ENCODE results near the gene KRTAP10-4. TPM values are rescaled to one million over a fixed set of nuclear protein-coding genes. Genes with fewer than 3 reads are reported as not detected.

Gene KRTAP10-4
- total RNA-seq, 1 experiment from 2014 or later = not detected

DNA sequence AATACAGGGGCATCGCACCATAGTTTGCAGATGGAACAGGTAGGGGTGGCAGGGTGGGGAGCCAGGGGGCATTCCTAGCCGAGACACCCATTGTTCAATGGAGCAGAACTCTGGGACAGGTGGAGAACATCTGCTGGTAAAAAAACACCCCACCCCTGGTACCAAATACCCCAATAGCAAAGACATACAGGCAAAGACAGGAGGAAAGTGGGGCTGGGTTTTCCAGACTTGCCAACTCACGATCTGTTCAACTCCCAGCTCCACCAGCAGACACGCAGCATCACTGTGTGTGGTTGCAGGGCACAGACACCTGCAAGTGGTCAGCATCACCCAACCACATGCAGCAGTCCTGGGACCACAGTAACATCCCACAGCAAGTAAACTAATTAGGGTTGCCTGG is 38.0 kb downstream of the KRTAP10-4 start:
- POLR2A ChIA-PET (ENCODE audit: unreplicated experiment) = no interaction called here
- no peaks in the 10 kb centered on the region for H3K9me2 ChIP-seq (ENCODE audit: insufficient read depth)
- H3K27me3 ChIP-seq (ENCODE audit: insufficient read depth, low read depth) = peaks cover 46% of the 10 kb centered on the region
- CTCF ChIA-PET = no interaction called here
- H3K27ac ChIP-seq = no peak overlapping the region
- H4K20me1 ChIP-seq (ENCODE audit: insufficient read depth) = no peaks in the 10 kb centered on the region
- H3K9me3 ChIP-seq (ENCODE audit: insufficient read depth, low read depth) = no peaks in the 10 kb centered on the region
- no peaks in the 10 kb centered on the region for H3K79me2 ChIP-seq (ENCODE audit: low read depth)
- H2AFZ ChIP-seq = no peak overlapping the region
- H3K36me3 ChIP-seq (ENCODE audit: low read depth) = no peaks in the 10 kb centered on the region
- intact Hi-C loops (cut with micrococcal nuclease; ENCODE audit: unreplicated experiment) = no loop called here
- TF ChIP-seq EZH2 (IDR thresholded peaks at IDR 0.05; ENCODE audit: low read depth) = no peak
- TF ChIP-seq, protein P1, sequence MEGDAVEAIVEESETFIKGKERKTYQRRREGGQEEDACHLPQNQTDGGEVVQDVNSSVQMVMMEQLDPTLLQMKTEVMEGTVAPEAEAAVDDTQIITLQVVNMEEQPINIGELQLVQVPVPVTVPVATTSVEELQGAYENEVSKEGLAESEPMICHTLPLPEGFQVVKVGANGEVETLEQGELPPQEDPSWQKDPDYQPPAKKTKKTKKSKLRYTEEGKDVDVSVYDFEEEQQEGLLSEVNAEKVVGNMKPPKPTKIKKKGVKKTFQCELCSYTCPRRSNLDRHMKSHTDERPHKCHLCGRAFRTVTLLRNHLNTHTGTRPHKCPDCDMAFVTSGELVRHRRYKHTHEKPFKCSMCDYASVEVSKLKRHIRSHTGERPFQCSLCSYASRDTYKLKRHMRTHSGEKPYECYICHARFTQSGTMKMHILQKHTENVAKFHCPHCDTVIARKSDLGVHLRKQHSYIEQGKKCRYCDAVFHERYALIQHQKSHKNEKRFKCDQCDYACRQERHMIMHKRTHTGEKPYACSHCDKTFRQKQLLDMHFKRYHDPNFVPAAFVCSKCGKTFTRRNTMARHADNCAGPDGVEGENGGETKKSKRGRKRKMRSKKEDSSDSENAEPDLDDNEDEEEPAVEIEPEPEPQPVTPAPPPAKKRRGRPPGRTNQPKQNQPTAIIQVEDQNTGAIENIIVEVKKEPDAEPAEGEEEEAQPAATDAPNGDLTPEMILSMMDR (conservative IDR thresholded peaks at IDR 0.05) = no peak
- no peaks in the 10 kb centered on the region for H3F3A ChIP-seq (ENCODE audit: insufficient read depth, low read depth)
- no peaks in the 10 kb centered on the region for H3K4me1 ChIP-seq (replicated peaks; ENCODE audit: insufficient read depth)
- no peak for DNase-seq
- no TSS peak for BruUV-seq (replicated peaks)
- H3K4me2 ChIP-seq = no peak overlapping the region
- H3K4me3 ChIP-seq = no peak overlapping the region

GRCh38 chr21:44612029-44612486 is 38.5 kb downstream of the KRTAP10-4 start, which contains the start of gene KRTAP10-8:
Gene KRTAP10-8 (plus strand): TSS chr21:44612079. CDS start chr21:44612101, 22 bp downstream.
- H3F3A ChIP-seq (ENCODE audit: insufficient read depth, low read depth) = no peaks in the 10 kb centered on the region
- no TSS peak for BruUV-seq (replicated peaks)
- intact Hi-C loops (cut with micrococcal nuclease; ENCODE audit: unreplicated experiment) = no loop called here
- ChIA-PET CTCF (no interaction called here), POLR2A (ENCODE audit: unreplicated experiment) (no interaction called here)
- H4K20me1 ChIP-seq (ENCODE audit: insufficient read depth) = no peaks in the 10 kb centered on the region
- H3K27me3 ChIP-seq (ENCODE audit: insufficient read depth, low read depth) = peaks cover 45% of the 10 kb centered on the region
- no peaks in the 10 kb centered on the region for H3K4me1 ChIP-seq (replicated peaks; ENCODE audit: insufficient read depth)
- TF ChIP-seq EZH2 (IDR thresholded peaks at IDR 0.05; ENCODE audit: low read depth) = no peak
- TF ChIP-seq, protein P1 (conservative IDR thresholded peaks at IDR 0.05) = no peak
- no peaks in the 10 kb centered on the region for H3K9me2 ChIP-seq (ENCODE audit: insufficient read depth)
- H3K79me2 ChIP-seq (ENCODE audit: low read depth) = no peaks in the 10 kb centered on the region
- H2AFZ ChIP-seq = no peak within 1 kb of the TSS
- H3K36me3 ChIP-seq (ENCODE audit: low read depth) = no peaks in the 10 kb centered on the region
- no peak for DNase-seq
- no peak within 1 kb of the TSS for H3K4me2 ChIP-seq
- no peak within 1 kb of the TSS for H3K27ac ChIP-seq
- no peaks in the 10 kb centered on the region for H3K9me3 ChIP-seq (ENCODE audit: insufficient read depth, low read depth)
- H3K4me3 ChIP-seq = no peak within 1 kb of the TSS

DNA sequence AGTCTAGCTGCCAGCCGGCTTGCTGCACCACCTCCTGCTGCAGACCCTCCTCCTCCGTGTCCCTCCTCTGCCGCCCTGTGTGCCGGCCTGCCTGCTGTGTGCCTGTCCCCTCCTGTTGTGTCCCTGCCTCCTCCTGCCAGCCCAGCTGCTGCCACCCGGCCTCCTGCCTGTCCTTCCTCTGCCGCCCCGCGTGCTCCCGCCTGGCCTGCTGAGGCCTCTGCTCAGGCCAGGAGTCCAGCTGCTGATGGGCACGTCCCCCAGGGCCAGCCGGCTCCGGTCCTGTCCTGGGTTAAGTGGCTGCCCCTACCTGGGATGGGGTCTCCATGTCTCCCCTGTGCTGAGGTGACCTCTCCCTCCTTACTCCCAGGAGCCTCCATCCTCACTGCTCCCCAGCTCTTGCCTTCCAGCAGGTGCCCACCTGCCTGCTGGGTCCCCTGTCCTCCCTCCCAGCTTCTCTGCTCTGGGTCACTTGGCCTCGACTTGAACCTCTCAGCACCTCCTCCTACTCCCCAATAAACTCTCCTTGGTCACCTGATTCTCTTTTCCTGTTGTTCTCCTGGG is 39.2 kb downstream of the KRTAP10-4 start:
- no peak for DNase-seq
- TF ChIP-seq EZH2 (IDR thresholded peaks at IDR 0.05; ENCODE audit: low read depth) = no peak
- TF ChIP-seq, protein P1 (conservative IDR thresholded peaks at IDR 0.05) = no peak
- Histone ChIP-seq H4K20me1 (ENCODE audit: insufficient read depth) (no peaks in the 10 kb centered on the region), H3K4me1 (replicated peaks; ENCODE audit: insufficient read depth) (no peaks in the 10 kb centered on the region), H3K9me2 (ENCODE audit: insufficient read depth) (no peaks in the 10 kb centered on the region), H3K27ac (no peak overlapping the region), H3K79me2 (ENCODE audit: low read depth) (no peaks in the 10 kb centered on the region), H3K36me3 (ENCODE audit: low read depth) (no peaks in the 10 kb centered on the region), H3K4me2 (no peak overlapping the region), H3K9me3 (ENCODE audit: insufficient read depth, low read depth) (no peaks in the 10 kb centered on the region), H3K4me3 (no peak overlapping the region), H3F3A (ENCODE audit: insufficient read depth, low read depth) (no peaks in the 10 kb centered on the region), H3K27me3 (ENCODE audit: insufficient read depth, low read depth) (peaks cover 45% of the 10 kb centered on the region), H2AFZ (no peak overlapping the region)
- intact Hi-C loops (cut with micrococcal nuclease; ENCODE audit: unreplicated experiment) = no loop called here
- POLR2A ChIA-PET (ENCODE audit: unreplicated experiment) = no interaction called here
- BruUV-seq (replicated peaks) = no TSS peak
- CTCF ChIA-PET = no interaction called here
